ENCODE data around the gene SMOC2. TPM values are rescaled to one million over a fixed set of nuclear protein-coding genes. Genes with fewer than 3 reads are reported as not detected.

The SMOC2 gene
- polyA plus RNA-seq, 3 donors, result not detected

GRCh38 chr6:168495636-168496035, 54.7 kb downstream of the SMOC2 start:
- Histone ChIP-seq H4K20me1 (ENCODE audit: insufficient read depth, low read length) (no peaks in the 10 kb centered on the region), H3K9ac (ENCODE audit: insufficient read depth, low read length, poor library complexity, severe bottlenecking) (no peak overlapping the region), H3K4me1 (ENCODE audit: control insufficient read depth in 1 of 2, insufficient read depth in 2 of 2, low read length in 2 of 2) (no peaks in the 10 kb centered on the region), H3K9me3 (replicated peaks in 1 of 2; ENCODE audit: control insufficient read depth in 1 of 2, insufficient read depth in 1 of 2, low read length in 2 of 2) (no peaks in the 10 kb centered on the region), H2AFZ (ENCODE audit: insufficient read depth, low read depth, low read length, poor library complexity, severe bottlenecking) (no peak overlapping the region), H3K4me3 (replicated peaks in 1 of 3; ENCODE audit: low read depth in 2 of 3, low read length in 3 of 3) (no peak overlapping the region), H3K36me3 (replicated peaks in 1 of 2; ENCODE audit: control insufficient read depth in 1 of 2, insufficient read depth in 2 of 2, low read length in 2 of 2) (no peaks in the 10 kb centered on the region), H3K27ac (ENCODE audit: low read depth in 1 of 2, low read length in 2 of 2) (no peak overlapping the region), H3K27me3 (ENCODE audit: control insufficient read depth in 2 of 2, insufficient read depth in 2 of 2, low read length in 2 of 2) (no peaks in the 10 kb centered on the region), H3K4me2 (replicated peaks; ENCODE audit: extremely low read depth, low read length, poor library complexity, severe bottlenecking) (no peak overlapping the region), H3K79me2 (ENCODE audit: insufficient read depth, low read length) (no peaks in the 10 kb centered on the region)
- TF ChIP-seq, protein P1, sequence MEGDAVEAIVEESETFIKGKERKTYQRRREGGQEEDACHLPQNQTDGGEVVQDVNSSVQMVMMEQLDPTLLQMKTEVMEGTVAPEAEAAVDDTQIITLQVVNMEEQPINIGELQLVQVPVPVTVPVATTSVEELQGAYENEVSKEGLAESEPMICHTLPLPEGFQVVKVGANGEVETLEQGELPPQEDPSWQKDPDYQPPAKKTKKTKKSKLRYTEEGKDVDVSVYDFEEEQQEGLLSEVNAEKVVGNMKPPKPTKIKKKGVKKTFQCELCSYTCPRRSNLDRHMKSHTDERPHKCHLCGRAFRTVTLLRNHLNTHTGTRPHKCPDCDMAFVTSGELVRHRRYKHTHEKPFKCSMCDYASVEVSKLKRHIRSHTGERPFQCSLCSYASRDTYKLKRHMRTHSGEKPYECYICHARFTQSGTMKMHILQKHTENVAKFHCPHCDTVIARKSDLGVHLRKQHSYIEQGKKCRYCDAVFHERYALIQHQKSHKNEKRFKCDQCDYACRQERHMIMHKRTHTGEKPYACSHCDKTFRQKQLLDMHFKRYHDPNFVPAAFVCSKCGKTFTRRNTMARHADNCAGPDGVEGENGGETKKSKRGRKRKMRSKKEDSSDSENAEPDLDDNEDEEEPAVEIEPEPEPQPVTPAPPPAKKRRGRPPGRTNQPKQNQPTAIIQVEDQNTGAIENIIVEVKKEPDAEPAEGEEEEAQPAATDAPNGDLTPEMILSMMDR (IDR thresholded peaks at IDR 0.05), result no peak
- Mint-ChIP-seq H3K27ac (no peak overlapping the region), H3K27me3 (ENCODE audit: low read depth in 3 of 3) (peaks cover 0 to 1% (median 0%) of the 10 kb centered on the region in 3 donors), H3K36me3 (no peaks in the 10 kb centered on the region), H3K4me1 (no peaks in the 10 kb centered on the region), H3K9me3 (peaks cover 0 to 2% (median 0%) of the 10 kb centered on the region in 7 donors), H3K4me3 (no peak overlapping the region)
- intact Hi-C loops (cut with micrococcal nuclease), result no loop called here
- no peak for DNase-seq
- 92% methylated on average over 8 of the region's 16 CpGs for WGBS (ENCODE audit: insufficient coverage)

DNA sequence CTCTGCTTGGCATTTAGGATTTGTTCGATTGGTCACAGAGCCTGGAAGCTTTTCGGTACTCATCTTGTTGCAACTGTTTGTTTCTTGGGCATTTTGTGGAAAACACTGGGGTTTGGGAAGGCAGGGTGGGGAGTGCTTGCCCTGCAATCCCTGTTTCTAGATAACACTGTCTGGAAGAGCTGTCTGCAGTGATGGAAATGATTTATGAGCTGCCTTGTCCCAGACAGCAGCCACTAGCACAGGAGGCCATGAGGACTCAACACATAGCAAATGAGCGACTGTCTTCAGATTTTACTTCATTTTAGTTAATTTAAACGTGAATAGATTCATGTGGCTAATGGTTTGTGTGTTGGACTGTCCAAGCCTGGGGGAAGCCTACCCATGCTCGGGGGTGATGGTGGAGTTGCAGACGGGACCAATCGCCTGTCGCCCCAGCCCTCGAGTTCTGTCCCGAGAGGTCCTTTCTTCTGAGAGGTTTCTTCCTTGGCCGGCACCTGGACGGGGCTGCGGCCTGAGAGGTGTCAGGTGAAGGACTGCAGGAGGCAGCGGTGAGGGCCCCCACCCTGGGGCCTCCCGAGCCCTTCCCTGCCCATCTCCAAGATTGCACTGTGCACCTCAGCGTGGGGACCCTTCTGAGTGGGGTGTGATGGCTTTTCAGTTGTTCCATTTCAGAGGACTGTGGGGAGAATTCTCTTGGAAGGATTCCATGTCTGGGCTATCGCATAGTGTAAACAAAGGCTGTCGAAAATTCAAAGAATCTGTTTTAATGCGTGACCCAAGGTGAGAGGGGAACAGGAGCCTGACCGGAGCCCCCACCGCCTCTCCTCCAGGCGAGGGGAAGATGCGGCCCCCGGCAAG, 55.4 kb downstream of the SMOC2 start:
- Mint-ChIP-seq H3K27me3 (ENCODE audit: low read depth in 3 of 3) (peaks cover 0 to 1% (median 0%) of the 10 kb centered on the region in 3 donors), H3K27ac (no peak overlapping the region), H3K9me3 (peaks cover 0 to 2% (median 0%) of the 10 kb centered on the region in 7 donors), H3K4me1 (no peaks in the 10 kb centered on the region), H3K4me3 (no peak overlapping the region), H3K36me3 (no peaks in the 10 kb centered on the region)
- Histone ChIP-seq H3K4me3 (replicated peaks in 1 of 3; ENCODE audit: low read depth in 2 of 3, low read length in 3 of 3) (no peak overlapping the region), H3K4me1 (ENCODE audit: control insufficient read depth in 1 of 2, insufficient read depth in 2 of 2, low read length in 2 of 2) (no peaks in the 10 kb centered on the region), H3K4me2 (replicated peaks; ENCODE audit: extremely low read depth, low read length, poor library complexity, severe bottlenecking) (no peak overlapping the region), H3K27ac (ENCODE audit: low read depth in 1 of 2, low read length in 2 of 2) (no peak overlapping the region), H3K9ac (ENCODE audit: insufficient read depth, low read length, poor library complexity, severe bottlenecking) (no peak overlapping the region), H3K79me2 (ENCODE audit: insufficient read depth, low read length) (no peaks in the 10 kb centered on the region), H3K36me3 (replicated peaks in 1 of 2; ENCODE audit: control insufficient read depth in 1 of 2, insufficient read depth in 2 of 2, low read length in 2 of 2) (no peaks in the 10 kb centered on the region), H3K27me3 (ENCODE audit: control insufficient read depth in 2 of 2, insufficient read depth in 2 of 2, low read length in 2 of 2) (no peaks in the 10 kb centered on the region), H4K20me1 (ENCODE audit: insufficient read depth, low read length) (no peaks in the 10 kb centered on the region), H3K9me3 (replicated peaks in 1 of 2; ENCODE audit: control insufficient read depth in 1 of 2, insufficient read depth in 1 of 2, low read length in 2 of 2) (no peaks in the 10 kb centered on the region), H2AFZ (ENCODE audit: insufficient read depth, low read depth, low read length, poor library complexity, severe bottlenecking) (no peak overlapping the region)
- WGBS (ENCODE audit: insufficient coverage), result 86% methylated on average over 15 of the region's 24 CpGs
- intact Hi-C loops (cut with micrococcal nuclease), result no loop called here
- TF ChIP-seq, protein P1 (IDR thresholded peaks at IDR 0.05), result no peak
- no peak for DNase-seq

Measured in CD14-positive monocyte (primary cell).